Panc1 (cell line): Measurements from ENCODE around the gene MYLK.

Experiments used
- POLR2AphosphoS5 ChIP-seq: IDR thresholded peaks from 2 replicates; pipeline ENCODE4 v1.6.1; 2012; ENCODE audit warnings: mild to moderate bottlenecking, low read depth, low read length, moderate library complexity
- SIN3A ChIP-seq: IDR thresholded peaks from 2 replicates; pipeline ENCODE4 v1.6.1; 2012; ENCODE audit warnings: low read depth, mild to moderate bottlenecking, low read length, moderate library complexity, borderline replicate concordance; ENCODE audit not compliant: insufficient read depth
- TF ChIP-seq, protein P1 (sequence below): fragments of 450-650 bp; IDR thresholded peaks from 2 replicates; pipeline ENCODE4 v1.5.1; 2017; ENCODE audit warnings: mild to moderate bottlenecking
- TF ChIP-seq, protein P2 (sequence below), 2 experiments: IDR thresholded peaks; 2 replicates each; pipeline ENCODE4 v1.6.1; 2011 to 2012; ENCODE audit warnings: low read depth in 2 of 2, control low read depth in 1 of 2, low read length in 1 of 2, mild to moderate bottlenecking in 1 of 2, moderate library complexity in 1 of 2; ENCODE audit not compliant: insufficient read depth in 1 of 2

DNA sequence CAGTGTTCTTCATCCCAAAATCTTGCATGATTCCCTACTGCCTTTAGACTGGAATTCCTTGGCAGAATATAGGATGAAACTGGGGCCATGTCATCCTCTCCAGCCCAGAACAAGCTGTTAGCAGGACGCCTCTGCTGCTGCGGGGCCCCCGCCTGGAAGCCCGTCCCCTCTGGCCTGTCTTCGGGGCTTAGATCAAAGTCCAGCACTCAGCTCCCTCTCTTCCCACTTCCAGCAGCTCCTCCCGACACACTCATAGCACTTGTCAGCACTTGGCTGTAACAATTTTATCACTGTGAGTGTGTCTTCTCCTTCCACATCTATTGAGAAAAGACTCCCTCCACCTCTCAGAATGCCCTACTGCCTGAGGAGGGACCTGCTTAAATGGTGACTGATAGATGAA, 187.3 kb downstream of the MYLK start:
- TF ChIP-seq, protein P1, sequence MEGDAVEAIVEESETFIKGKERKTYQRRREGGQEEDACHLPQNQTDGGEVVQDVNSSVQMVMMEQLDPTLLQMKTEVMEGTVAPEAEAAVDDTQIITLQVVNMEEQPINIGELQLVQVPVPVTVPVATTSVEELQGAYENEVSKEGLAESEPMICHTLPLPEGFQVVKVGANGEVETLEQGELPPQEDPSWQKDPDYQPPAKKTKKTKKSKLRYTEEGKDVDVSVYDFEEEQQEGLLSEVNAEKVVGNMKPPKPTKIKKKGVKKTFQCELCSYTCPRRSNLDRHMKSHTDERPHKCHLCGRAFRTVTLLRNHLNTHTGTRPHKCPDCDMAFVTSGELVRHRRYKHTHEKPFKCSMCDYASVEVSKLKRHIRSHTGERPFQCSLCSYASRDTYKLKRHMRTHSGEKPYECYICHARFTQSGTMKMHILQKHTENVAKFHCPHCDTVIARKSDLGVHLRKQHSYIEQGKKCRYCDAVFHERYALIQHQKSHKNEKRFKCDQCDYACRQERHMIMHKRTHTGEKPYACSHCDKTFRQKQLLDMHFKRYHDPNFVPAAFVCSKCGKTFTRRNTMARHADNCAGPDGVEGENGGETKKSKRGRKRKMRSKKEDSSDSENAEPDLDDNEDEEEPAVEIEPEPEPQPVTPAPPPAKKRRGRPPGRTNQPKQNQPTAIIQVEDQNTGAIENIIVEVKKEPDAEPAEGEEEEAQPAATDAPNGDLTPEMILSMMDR: no peak
- TF ChIP-seq SIN3A: no peak
- TF ChIP-seq POLR2AphosphoS5: no peak
- TF ChIP-seq, protein P2, sequence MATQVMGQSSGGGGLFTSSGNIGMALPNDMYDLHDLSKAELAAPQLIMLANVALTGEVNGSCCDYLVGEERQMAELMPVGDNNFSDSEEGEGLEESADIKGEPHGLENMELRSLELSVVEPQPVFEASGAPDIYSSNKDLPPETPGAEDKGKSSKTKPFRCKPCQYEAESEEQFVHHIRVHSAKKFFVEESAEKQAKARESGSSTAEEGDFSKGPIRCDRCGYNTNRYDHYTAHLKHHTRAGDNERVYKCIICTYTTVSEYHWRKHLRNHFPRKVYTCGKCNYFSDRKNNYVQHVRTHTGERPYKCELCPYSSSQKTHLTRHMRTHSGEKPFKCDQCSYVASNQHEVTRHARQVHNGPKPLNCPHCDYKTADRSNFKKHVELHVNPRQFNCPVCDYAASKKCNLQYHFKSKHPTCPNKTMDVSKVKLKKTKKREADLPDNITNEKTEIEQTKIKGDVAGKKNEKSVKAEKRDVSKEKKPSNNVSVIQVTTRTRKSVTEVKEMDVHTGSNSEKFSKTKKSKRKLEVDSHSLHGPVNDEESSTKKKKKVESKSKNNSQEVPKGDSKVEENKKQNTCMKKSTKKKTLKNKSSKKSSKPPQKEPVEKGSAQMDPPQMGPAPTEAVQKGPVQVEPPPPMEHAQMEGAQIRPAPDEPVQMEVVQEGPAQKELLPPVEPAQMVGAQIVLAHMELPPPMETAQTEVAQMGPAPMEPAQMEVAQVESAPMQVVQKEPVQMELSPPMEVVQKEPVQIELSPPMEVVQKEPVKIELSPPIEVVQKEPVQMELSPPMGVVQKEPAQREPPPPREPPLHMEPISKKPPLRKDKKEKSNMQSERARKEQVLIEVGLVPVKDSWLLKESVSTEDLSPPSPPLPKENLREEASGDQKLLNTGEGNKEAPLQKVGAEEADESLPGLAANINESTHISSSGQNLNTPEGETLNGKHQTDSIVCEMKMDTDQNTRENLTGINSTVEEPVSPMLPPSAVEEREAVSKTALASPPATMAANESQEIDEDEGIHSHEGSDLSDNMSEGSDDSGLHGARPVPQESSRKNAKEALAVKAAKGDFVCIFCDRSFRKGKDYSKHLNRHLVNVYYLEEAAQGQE (IDR thresholded peaks at IDR 0.05; ENCODE audit: insufficient read depth in 1 of 2, low read depth in 2 of 2, low read length in 1 of 2): no peak
